Mononuclear cell (primary cell): ENCODE data around the gene ANAPC2. TPM values are rescaled to one million over a fixed set of nuclear protein-coding genes. Genes with fewer than 3 reads are reported as not detected.
"Not testable (repeated sequence)": the region's sequence is repeated elsewhere in the genome, so short reads cannot be mapped to it uniquely, and the experiment has no call there.

ENCODE experiments used
- H3K27me3 ChIP-seq: 2 replicates; pipeline ENCODE4 v1.6.0; 2011; ENCODE audit warnings: low read length, control low read depth; ENCODE audit not compliant: insufficient read depth
- H3K4me1 ChIP-seq: 2 replicates; pipeline ENCODE4 v1.5.1; 2011; ENCODE audit warnings: mild to moderate bottlenecking, low read length, control low read depth; ENCODE audit not compliant: insufficient read depth
- H3K4me3 ChIP-seq: 2 replicates; pipeline ENCODE4 v1.5.1; 2011; ENCODE audit warnings: mild to moderate bottlenecking, low read length, moderate library complexity
- H3K9me3 ChIP-seq: 2 replicates; pipeline ENCODE4 v1.5.1; 2011; ENCODE audit warnings: low read depth, mild to moderate bottlenecking, control low read depth, low read length
- total RNA-seq: library from RNA; depleted of rRNA; stranded (reverse); fragments of >200 nt; gene quantifications from one replicate; pipeline ENCODE4 v1.2.3, GENCODE V29; 2012

The ANAPC2 gene
- total RNA-seq, 1 donor: 36.7 TPM

GRCh38 chr9:137136261-137136880, 52.0 kb downstream of the ANAPC2 start:
- H3K4me3 ChIP-seq: no peak overlapping the region
- peaks cover 42% of the 10 kb centered on the region for H3K27me3 ChIP-seq
- H3K4me1 ChIP-seq: no peaks in the 10 kb centered on the region
- H3K9me3 ChIP-seq: no peaks in the 10 kb centered on the region

GRCh38 chr9:137135154-137135553, 53.2 kb downstream of the ANAPC2 start:
- H3K4me1 ChIP-seq, H3K9me3 ChIP-seq, H3K4me3 ChIP-seq: not testable (repeated sequence)
- peaks cover 38% of the 10 kb centered on the region for H3K27me3 ChIP-seq

GRCh38 chr9:137134191-137134590, 54.2 kb downstream of the ANAPC2 start:
- Histone ChIP-seq H3K4me1 (peaks cover 9% of the 10 kb centered on the region), H3K27me3 (peaks cover 30% of the 10 kb centered on the region), H3K9me3 (no peaks in the 10 kb centered on the region), H3K4me3 (no peak overlapping the region)

GRCh38 chr9:137130176-137130755, 58.1 kb downstream of the ANAPC2 start:
- H3K4me3 ChIP-seq: peak overlapping the region; percentile 65
- peaks cover 3% of the 10 kb centered on the region for H3K27me3 ChIP-seq
- H3K4me1 ChIP-seq: peaks cover 38% of the 10 kb centered on the region

GRCh38 chr9:137129456-137130175, 58.7 kb downstream of the ANAPC2 start:
- Histone ChIP-seq H3K9me3 (no peaks in the 10 kb centered on the region), H3K27me3 (peaks cover 3% of the 10 kb centered on the region), H3K4me3 (peak overlapping the region; percentile 65), H3K4me1 (peaks cover 38% of the 10 kb centered on the region)

More at GRCh38 chr9:137130176-137130755, 58.1 kb downstream of the ANAPC2 start:
- H3K9me3 ChIP-seq: no peaks in the 10 kb centered on the region

GRCh38 chr9:137128862-137129455, 59.4 kb downstream of the ANAPC2 start:
- H3K4me3 ChIP-seq: peak overlapping the region; percentile 65
- peaks cover 38% of the 10 kb centered on the region for H3K4me1 ChIP-seq
- H3K9me3 ChIP-seq: no peaks in the 10 kb centered on the region
- peaks cover 3% of the 10 kb centered on the region for H3K27me3 ChIP-seq

- H3K4me1 ChIP-seq: peaks cover 40% of the 10 kb centered on the region
- H3K27me3 ChIP-seq: peaks cover 3% of the 10 kb centered on the region
- no peaks in the 10 kb centered on the region for H3K9me3 ChIP-seq
- no peak overlapping the region for H3K4me3 ChIP-seq
Measured at GRCh38 chr9:137128158-137128861, 60.0 kb downstream of the ANAPC2 start.

- Histone ChIP-seq H3K9me3 (no peaks in the 10 kb centered on the region), H3K4me3 (peak overlapping the region; percentile 23), H3K27me3 (peaks cover 3% of the 10 kb centered on the region), H3K4me1 (peaks cover 46% of the 10 kb centered on the region)
Measured at GRCh38 chr9:137127301-137128157, 60.8 kb downstream of the ANAPC2 start.

GRCh38 chr9:137126786-137127185, 61.6 kb downstream of the ANAPC2 start:
- Histone ChIP-seq H3K4me3 (peak overlapping the region; percentile 23), H3K4me1 (peaks cover 46% of the 10 kb centered on the region), H3K9me3 (no peaks in the 10 kb centered on the region), H3K27me3 (peaks cover 3% of the 10 kb centered on the region)

Other genes with a start within 250 kb of the ANAPC2 start
- 67.6 TPM for gene FBXW5, start 243.8 kb downstream of the ANAPC2 start, total RNA-seq
- gene C8G, start 243.3 kb downstream of the ANAPC2 start, total RNA-seq: not detected
- not detected for gene LCN12, start 236.3 kb downstream of the ANAPC2 start, total RNA-seq
- gene PTGDS, start 211.1 kb downstream of the ANAPC2 start, total RNA-seq: 10.8 TPM
- 0.10 TPM for gene LCNL1, start 205.6 kb downstream of the ANAPC2 start, total RNA-seq
- 23.6 TPM for gene PAXX, start 196.1 kb downstream of the ANAPC2 start, total RNA-seq
- gene CLIC3, start 192.0 kb downstream of the ANAPC2 start, total RNA-seq: 3.4 TPM
- 14.7 TPM for gene ABCA2, start 160.3 kb downstream of the ANAPC2 start, total RNA-seq
- 2.6 TPM for gene FUT7, start 156.5 kb downstream of the ANAPC2 start, total RNA-seq
- 2.5 TPM for gene NPDC1, start 142.4 kb downstream of the ANAPC2 start, total RNA-seq
- gene ENTPD2, start 134.5 kb downstream of the ANAPC2 start, total RNA-seq: not detected
- gene SAPCD2, start 118.0 kb downstream of the ANAPC2 start, total RNA-seq: 3.3 TPM
- 6.2 TPM for gene UAP1L1, start 111.0 kb downstream of the ANAPC2 start, total RNA-seq
- 30.3 TPM for gene MAN1B1, start 101.6 kb downstream of the ANAPC2 start, total RNA-seq
- gene DPP7, start 73.8 kb downstream of the ANAPC2 start, total RNA-seq: 86.9 TPM
- not detected for gene GRIN1, start 49.4 kb downstream of the ANAPC2 start, total RNA-seq
- 0.21 TPM for gene LRRC26, start 18.5 kb downstream of the ANAPC2 start, total RNA-seq
- gene TMEM210, start 16.5 kb downstream of the ANAPC2 start, total RNA-seq: not detected
- gene SSNA1, start 116 bp upstream of the ANAPC2 start, total RNA-seq: 38.2 TPM
- 2.4 TPM for gene TPRN, start 12.2 kb upstream of the ANAPC2 start, total RNA-seq
- gene TMEM203, start 17.1 kb upstream of the ANAPC2 start, total RNA-seq: 21.1 TPM
- 9.2 TPM for gene NDOR1, start 17.1 kb upstream of the ANAPC2 start, total RNA-seq
- gene RNF208, start 33.7 kb upstream of the ANAPC2 start, total RNA-seq: 0.31 TPM
- gene CYSRT1, start 36.6 kb upstream of the ANAPC2 start, total RNA-seq: 0.21 TPM
- gene RNF224, start 38.9 kb upstream of the ANAPC2 start, total RNA-seq: 0.10 TPM
- not detected for gene SLC34A3, start 42.3 kb upstream of the ANAPC2 start, total RNA-seq
- 67.9 TPM for gene TUBB4B, start 52.7 kb upstream of the ANAPC2 start, total RNA-seq
- not detected for gene STPG3, start 62.7 kb upstream of the ANAPC2 start, total RNA-seq
- 20.9 TPM for gene NELFB, start 66.8 kb upstream of the ANAPC2 start, total RNA-seq
- gene TOR4A, start 89.2 kb upstream of the ANAPC2 start, total RNA-seq: 5.4 TPM
- gene NRARP, start 113.7 kb upstream of the ANAPC2 start, total RNA-seq: 1.8 TPM
- gene EXD3, start 234.6 kb upstream of the ANAPC2 start, total RNA-seq: 6.1 TPM
- gene NOXA1, start 234.8 kb upstream of the ANAPC2 start, total RNA-seq: 2.2 TPM